ENCODE measurements around the gene GSTM2.
"Not testable (repeated sequence)": the region's sequence is repeated elsewhere in the genome, so short reads cannot be mapped to it uniquely, and the experiment has no call there.

GSTM2 gene

DNA sequence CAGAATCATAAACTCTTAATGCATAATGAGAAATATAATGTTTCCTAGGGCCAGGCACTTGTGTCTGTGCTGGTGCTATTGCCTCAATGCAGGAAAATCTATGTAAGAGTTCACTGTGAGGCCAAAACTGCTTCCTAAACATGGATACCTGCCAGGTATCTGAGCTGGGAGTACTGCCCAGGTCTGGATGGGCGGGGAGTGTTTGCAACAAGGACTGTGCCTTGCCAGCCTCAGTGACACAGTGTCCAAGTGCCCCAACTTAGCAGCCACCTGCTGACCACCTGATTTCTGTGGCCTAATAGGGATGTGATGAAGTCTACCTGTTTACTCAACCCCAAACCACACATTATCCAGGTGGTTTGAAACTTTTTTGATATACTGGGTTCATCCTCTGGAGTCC is 17.5 kb downstream of the GSTM2 start:
- not testable (repeated sequence) for DNase-seq

DNA sequence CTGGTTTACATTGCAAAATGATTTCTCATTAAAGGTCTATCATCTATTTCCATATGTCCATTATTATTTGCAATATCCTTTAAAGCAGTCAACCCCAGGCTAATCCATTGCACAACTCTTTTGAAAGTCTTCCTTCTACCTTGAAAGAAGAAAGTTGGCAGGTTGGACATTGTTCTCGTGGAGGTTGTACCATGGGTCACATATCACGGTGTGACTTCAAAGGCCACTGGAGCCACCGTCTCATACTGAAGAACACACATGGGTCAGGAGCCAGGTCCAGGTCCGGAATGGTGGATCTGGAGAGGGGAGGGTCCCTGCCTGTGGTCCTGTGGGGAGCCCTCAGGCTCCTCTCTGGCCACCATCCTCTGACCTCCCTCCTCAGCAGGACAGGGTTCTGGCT is 18.0 kb downstream of the GSTM2 start:
- DNase-seq, result not testable (repeated sequence)

DNA sequence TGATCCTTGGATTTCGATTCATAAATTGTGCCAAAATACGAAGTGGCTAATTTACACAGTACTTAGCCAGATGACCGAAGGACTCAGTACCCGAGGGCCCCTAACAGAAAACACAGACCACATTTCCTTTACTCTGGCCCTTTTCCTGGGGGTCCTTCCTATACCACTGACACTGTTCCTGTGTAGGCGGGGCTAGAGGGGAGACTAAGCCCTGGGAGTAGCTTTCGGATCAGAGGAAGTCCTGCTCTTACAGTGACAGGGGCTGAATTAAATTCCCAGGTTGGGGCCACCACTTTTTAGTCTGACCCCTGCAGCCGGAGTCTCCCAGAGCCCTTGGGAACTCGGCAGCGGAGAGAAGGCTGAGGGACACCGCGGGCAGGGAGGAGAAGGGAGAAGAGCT is 19.3 kb downstream of the GSTM2 start:
- not testable (repeated sequence) for DNase-seq

DNA sequence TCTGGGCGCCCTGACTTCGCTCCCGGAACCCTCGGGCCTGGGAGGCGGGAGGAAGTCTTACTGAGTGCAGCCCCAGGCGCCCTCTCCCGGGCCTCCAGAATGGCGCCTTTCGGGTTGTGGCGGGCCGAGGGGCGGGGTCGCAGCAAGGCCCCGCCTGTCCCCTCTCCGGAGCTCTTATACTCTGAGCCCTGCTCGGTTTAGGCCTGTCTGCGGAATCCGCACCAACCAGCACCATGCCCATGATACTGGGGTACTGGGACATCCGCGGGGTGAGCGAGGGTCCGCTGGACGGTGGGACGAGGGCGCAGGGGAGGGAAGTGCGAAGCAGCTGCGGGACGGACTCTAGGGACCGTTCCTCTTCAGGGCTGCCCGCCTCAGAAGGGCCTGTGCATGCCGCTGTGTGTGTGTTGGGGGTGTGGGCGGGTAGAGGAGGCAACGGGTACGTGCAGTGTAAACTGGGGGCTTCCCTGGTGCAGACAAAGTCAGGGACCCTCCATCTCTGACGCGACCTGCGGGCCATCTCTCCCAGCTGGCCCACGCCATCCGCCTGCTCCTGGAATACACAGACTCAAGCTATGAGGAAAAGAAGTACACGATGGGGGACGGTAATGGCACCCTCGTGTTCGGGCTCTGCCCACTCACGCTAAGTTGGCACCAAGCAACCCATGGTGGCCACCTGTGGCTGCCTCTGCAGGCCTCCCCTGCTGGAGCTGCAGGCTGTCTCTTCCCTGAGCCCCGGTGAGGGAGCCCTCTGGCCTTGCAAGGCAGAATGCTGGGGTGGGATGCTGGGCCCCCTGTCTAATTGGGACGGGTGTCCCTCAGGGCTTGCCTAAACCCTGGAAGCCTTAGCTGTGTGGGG is 20.0 kb downstream of the GSTM2 start, which contains the start of gene GSTM1:
Gene GSTM1 (plus strand): TSS at position 177 of the 859 bp plus-strand sequence. CDS start 57 bp downstream, at position 234.
- DNase-seq, result peak; percentile 72

DNA sequence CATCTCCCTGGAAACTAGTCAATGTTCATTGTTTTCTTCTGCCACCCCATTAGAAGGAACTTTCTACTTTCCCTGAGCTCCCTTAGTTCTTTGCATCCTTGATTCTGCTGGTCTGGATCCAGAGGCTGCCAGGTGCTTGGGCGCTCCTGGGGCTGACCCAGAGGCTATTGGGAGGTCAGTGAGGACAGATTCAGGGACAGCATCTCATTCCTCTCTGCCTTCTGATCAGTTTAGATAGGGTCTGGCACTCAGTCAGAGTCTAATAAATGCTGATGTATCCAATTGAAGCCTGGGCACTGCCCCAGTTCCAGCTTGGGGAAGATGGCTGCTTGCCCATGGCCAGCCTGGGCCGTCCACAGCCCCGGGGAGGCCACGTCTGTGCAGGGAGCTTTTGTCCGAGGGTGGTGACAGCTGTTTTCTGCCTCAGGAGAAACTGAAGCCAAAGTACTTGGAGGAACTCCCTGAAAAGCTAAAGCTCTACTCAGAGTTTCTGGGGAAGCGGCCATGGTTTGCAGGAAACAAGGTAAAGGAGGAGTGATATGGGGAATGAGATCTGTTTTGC is 22.1 kb downstream of the GSTM2 start:
- DNase-seq, result no peak

DNA sequence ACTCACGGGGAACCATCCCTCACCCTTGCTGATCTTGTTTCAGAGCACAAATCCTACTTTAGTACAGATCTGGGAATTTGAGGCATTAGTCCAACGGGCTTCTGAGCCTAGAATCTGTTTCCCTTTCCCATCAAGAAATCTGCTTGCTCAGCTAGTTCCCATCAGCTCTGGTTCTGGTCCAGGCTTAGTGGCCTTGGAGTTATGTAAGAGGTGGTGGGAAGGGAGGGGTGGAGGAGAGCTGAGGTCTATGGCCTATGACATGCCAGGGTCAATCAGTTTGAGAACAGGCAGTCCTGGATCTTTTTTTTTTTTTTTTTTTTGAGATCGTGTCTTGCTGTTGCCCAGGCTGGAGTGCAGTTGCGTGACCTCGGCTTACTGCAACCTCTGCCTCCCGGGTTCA is 23.9 kb downstream of the GSTM2 start:
- no peak for DNase-seq

DNA sequence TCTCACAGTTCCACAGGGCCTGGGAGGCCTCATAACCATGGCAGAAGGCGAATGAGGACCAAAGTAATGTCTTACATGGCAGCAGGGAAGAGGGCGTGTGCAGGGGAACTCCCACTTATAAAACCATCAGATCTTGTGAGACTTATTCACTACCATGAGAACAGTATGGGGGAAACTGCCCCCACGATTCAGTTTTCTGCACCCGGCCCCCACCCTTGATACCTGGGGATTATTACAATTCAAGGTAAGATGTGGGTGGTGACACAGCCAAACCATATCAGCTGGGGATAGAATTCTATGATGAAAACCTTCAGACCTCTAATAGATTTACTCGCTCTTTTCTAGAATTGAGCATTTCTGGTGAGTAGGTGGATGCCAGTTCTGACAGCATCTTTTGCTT is 26.5 kb downstream of the GSTM2 start:
- not testable (repeated sequence) for DNase-seq

DNA sequence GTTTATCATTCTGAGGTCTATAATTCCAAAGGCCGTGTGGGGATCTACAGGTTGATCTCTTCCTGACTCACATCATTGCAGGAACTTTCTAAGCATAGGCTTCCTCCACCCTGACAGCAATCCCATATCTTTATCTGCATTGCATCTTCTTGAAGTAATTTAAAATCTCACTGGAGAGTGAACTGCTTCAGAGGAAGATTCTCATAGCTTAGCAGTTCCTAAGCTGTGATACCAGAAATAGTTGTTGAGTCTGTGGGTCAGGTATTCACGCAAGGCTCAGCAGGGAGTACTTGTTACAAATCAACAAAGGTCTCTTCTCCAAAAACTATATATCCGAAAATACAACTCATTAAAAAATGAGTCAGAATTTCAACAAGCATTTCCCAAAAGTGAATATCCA is 27.3 kb downstream of the GSTM2 start:
- not testable (repeated sequence) for DNase-seq

DNA sequence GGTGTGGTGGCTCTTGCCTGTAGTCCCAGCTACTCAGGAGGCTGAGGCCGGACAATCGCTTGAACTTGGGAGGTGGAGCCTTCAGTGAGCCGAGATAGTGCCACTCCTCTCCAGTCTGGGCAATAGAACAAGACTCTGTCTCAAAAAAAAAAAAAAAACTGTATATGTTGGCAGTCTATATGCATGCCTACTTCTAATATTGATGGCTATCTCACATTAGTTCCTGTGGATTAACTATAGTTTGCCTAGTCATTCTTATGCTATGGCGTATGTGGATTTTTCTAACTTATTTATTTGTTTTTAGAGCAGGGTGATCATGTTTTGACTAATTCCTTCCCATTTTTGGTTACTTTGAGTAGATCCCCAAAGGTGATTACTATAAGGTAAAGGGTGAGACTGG is 29.2 kb downstream of the GSTM2 start:
- DNase-seq, result no peak

DNA sequence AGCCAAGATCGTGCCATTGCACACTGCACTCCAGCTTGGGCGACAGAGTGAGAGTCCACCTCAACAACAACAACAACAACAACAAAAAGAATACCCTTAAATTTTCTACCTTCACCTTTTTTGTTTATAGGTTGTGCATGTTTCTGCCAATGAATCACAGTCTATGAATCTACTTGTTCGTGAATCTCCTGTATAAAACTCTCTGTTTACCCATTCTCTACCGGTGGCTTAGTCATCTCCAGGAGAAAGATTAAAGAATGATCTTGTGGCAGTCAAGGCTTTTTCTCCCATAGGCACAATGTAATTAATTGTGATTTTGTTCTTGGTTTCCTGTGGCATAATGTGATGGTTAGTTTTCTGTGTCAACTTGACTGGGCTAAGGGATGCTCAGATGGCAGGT is 30.0 kb downstream of the GSTM2 start:
- DNase-seq, result not testable (repeated sequence)

DNA sequence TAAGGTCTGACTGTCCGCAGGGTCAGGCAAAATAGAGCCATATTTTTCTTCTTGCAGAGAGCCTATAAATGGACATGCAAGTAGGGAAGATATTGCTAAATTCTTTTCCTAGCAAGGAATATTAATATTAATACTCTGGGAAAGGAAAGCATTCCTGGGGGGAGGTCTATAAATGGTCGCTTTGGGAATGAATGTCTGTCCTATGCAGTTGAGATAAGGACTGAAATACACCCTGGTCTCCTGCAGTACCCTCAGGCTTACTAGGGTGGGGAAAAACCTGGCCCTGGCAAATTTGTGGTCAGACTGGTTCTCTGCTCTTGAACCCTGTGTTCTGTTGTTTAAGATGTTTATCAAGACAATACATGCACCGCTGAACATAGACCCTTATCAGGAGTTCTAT is 35.1 kb downstream of the GSTM2 start:
- DNase-seq, result not testable (repeated sequence)

DNA sequence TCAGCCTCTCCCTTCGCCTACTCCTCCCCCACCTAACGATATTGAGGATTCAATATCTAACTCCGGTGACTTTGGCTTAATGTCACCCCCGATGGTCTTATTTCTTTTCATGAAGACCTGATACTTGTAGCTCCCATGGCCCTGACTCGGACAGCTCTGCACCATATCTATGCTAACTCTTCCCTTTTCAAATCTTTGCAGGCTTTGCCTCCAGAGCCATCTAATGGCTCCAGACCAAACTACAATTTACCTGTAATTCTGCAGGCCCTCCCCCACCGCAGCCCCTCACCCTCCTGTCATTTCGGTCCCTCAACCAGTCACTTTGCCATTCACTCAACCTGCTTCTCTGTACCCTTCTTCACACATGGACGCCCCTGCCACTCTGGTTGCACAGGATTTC is 36.3 kb downstream of the GSTM2 start:
- DNase-seq, result no peak

DNA sequence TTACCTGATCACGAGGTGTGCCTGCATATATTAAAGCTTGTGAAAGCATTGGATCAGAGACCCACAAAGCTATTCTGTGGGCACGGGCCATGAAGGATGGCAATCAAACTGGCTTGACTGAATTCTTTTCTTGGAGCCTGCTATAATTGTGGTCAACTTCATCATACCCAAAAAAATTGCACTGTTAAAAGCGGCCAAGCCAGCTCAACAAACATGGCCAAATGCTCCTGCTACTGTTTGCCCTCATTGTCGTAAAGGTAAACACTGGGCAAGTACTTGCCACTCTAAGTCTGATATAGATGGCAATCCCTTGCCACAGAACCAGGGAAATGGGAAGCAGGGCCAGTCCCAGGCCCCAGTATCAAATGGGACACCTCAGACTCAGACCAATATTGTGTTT is 37.6 kb downstream of the GSTM2 start:
- no peak for DNase-seq

DNA sequence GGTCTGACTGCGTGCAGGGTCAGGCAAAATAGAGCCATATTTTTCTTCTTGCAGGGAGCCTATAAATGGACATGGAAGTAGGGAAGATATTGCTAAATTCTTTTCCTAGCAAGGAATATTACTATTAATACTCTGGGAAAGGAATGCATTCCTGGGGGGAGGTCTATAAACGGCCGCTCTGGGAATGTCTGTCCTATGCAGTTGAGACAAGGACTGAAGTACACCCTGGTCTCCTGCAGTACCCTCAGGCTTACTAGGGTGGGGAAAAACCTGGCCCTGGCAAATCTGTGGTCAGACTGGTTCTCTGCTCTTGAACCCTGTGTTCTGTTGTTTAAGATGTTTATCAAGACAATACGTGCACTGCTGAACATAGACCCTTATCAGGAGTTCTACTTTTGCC is 41.1 kb downstream of the GSTM2 start:
- DNase-seq, result not testable (repeated sequence)

DNA sequence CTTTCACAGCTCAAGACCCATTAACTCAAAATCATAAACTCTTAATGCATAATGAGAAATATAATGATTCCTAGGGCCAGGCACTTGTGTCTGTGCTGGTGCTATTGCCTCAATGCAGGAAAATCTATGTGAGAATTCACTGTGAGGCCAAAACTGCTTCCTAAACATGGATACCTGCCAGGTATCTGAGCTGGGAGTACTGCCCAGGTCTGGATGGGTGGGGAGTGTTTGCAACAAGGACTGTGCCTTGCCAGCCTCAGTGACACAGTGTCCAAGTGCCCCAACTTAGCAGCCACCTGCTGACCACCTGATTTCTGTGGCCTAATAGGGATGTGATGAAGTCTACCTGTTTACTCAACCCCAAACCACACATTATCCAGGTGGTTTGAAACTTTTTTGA is 42.0 kb downstream of the GSTM2 start:
- DNase-seq, result not testable (repeated sequence)

DNA sequence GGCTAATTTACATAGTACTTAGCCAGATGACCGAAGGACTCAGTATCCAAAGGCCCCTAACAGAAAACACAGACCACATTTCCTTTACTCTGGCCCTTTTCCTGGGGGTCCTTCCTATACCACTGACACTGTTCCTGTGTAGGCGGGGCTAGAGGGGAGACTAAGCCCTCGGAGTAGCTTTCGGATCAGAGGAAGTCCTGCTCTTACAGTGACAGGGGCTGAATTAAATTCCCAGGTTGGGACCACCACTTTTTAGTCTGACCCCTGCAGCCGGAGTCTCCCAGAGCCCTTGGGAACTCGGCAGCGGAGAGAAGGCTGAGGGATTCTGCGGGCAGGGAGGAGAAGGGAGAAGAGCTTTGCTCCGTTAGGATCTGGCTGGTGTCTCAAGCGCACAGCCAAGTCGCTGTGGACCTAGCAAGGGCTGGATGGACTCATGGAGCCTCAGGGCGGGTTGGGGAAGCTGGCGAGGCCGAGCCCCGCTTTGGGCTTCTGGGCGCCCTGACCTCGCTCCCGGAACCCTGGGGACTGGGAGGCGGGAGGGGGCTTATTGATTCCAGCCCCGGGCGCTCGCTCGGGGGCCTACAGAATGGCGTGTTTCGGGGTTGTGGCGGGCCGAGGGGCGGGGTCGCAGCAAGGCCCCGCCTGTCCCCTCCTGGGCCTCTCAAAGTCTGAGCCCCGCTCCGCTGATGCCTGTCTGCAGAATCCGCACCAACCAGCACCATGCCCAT is 43.9 kb downstream of the GSTM2 start, which contains the start of gene GSTM5:
Gene GSTM5 (plus strand): TSS at position 659 of the 728 bp plus-strand sequence. CDS start 62 bp downstream, at position 721.
- DNase-seq, result not testable (repeated sequence)

DNA sequence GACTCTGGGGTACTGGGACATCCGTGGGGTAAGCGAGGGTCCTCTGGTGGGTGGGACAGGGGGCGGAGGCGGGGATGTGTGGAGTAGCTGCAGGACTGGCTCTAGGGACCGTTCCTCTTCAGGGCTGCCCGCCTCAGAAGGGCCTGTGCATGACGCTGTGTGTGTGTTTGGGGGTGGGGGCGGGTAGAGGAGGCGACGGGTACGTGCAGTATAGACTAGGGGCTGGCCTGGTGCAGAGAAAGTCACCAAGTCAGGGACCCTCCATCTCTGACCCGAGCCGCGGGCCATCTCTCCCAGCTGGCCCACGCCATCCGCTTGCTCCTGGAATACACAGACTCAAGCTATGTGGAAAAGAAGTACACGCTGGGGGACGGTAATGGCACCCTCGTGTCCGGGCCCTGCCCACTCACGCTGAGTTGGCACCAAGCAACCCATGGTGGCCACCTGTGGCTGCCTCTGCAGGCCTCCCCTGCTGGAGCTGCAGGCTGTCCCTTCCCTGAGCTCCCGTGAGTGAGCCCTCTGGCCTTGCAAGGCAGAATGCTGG is 44.5 kb downstream of the GSTM2 start:
- no peak for DNase-seq

DNA sequence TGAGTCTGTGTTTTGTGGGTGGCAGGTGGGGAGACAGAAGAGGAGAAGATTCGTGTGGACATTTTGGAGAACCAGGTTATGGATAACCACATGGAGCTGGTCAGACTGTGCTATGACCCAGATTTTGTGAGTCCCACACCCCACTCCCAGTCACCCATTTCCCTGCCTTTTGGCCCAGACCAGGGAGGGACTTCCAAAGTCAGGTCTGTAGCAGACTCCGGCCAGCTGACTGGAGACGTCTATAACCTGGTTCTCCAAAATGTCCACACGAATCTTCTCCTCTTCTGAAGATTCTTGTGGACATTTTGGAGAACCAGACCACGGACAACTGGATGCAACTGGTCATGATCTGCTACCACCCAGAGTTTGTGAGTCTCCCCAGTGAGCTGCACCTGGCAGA is 45.8 kb downstream of the GSTM2 start:
- DNase-seq, result no peak

DNA sequence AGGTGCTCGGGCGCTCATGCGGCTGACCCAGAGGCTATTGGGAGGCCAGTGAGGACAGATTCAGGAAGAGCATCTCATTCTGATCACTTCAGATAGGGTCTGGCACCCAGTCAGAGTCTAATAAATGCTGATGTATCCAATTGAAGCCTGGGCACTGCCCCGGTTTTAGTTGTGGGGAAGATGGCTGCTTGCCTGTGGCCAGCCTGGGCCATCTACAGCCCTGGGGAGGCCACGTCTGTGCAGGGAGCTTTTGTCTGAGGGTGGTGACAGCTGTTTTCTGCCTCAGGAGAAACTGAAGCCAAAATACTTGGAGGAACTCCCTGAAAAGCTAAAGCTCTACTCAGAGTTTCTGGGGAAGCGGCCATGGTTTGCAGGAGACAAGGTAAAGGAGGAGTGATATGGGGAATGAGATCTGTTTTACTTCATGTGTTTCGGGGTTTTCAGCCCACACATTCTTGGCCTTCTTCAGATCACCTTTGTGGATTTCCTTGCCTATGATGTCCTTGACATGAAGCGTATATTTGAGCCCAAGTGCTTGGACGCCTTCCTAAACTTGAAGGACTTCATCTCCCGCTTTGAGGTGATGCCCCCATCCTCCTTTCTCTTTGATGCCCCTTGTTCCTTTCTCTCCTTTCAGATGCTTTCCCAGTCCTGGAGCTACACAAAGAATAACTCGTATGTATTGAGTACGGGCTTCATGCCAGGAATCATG is 47.0 kb downstream of the GSTM2 start:
- no peak for DNase-seq

DNA sequence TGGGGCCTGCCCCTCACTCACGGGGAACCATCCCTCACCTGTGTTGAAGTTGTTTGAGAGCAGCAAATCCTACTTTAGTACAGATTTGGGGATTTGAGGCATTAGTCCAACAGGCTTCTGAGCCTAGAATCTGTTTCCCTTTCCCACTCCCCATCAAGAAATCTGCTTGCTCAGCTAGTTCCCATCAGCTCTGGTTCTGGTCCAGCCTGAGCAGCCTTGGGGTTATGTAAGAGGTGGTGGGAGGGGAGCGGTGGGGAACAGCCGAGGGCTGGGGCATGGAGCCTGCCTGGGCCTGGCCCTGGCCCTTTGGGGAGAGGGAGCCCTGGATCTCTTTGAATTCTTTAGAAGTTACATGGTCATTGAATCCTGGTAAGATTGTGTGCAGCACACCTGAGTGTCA is 48.3 kb downstream of the GSTM2 start:
- no peak for DNase-seq

DNA sequence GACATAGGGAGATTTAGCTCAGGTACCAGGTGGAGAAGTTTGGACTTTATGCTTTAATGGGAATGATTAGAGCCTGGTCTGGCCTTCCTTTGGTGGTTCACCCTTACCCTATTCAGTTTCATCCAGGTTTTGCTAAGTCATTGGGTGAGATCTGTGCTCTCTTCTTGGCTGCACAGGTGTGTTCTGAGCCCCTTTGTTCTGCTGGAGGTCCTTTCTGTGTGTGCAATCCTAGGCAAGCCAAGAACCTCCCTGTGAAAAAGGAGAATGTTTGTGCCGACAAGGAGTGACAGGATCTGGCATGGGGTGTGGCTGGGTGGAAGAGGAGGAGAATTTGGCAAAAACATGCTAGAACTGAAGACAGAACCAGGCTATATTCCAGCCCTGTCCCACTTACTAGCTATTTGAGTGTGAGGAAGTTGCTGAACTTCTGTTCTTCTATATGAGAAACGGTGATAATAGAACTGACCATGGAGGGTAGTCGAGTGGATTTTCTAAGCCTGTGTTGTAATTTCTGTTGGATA is 48.8 kb downstream of the GSTM2 start:
- DNase-seq, result no peak

DNA sequence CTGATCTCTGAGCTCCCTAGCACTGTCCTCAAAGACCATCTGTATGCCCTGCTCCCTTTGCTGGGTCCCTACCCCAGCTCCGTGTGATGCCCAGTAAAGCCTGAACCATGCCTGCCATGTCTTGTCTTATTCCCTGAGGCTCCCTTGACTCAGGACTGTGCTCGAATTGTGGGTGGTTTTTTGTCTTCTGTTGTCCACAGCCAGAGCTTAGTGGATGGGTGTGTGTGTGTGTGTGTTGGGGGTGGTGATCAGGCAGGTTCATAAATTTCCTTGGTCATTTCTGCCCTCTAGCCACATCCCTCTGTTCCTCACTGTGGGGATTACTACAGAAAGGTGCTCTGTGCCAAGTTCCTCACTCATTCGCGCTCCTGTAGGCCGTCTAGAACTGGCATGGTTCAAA is 49.9 kb downstream of the GSTM2 start:
- no peak for DNase-seq

Data from RPMI8226 (cell line).